22Rv1 (cell line): ENCODE data around the gene OCA2.

Source experiments
- H3K27ac ChIP-seq: fragments of 450-650 bp; 2 replicates; pipeline ENCODE4 v1.5.1; 2017
- CTCF ChIP-seq: fragments of 450-650 bp; IDR thresholded peaks from 2 replicates; pipeline ENCODE4 v1.5.1; 2017; ENCODE audit warnings: mild to moderate bottlenecking
- ZFX ChIP-seq: fragments of 450-650 bp; IDR thresholded peaks from 2 replicates; pipeline ENCODE4 v1.6.1; 2017; ENCODE audit warnings: antibody characterized with exemption, borderline replicate concordance

The OCA2 gene

GRCh38 chr15:27826902-27827714, 272.0 kb downstream of the OCA2 start:
- TF ChIP-seq ZFX: no peak
- H3K27ac ChIP-seq: no peak overlapping the region

DNA sequence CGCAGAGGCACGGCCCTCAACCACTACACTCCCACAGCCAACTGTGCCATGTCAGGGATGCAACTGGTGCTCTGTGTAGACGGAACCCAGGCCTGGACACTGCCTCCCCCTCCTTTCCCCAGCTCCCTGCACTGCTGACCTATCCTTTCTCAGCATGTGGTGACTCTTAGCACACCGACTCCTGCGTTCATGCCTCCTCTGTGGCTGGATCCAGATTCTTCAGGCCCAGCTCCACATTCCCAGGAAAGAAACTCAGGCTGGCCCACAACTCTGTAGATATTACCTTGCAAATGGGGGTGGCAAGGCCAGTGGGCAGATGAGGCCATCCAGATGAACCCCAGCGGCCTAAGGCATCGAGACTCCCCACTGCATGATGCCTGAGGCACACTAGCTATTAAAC, 272.7 kb downstream of the OCA2 start:
- TF ChIP-seq CTCF: no peak
- TF ChIP-seq ZFX: no peak

DNA sequence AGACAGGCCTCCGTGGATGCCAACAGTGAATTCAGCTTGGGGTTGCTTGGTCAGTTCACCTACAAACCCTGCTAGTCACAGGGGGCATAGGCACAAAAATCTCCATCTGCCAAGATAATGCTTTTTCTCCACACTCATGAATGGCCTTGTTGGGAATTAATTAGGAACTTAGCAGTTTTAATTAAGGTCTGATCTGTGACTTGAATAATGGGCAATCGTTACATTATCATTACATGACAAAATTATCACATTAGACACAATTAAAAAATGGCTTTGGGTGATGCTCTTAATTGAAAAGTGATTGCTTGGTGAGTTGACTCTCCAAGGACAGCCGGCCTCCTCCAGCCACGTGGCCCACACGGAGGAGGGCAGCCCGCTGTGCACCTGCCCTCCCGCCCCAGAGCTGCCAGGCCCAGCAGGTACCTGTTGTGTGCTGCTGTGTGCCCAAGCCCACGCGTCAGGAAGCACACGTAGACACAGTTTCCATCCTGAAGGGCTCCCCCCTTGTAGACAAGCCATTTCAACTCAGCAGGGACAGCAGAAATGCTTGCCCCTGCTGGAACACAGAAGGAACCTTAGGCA, 274.2 kb downstream of the OCA2 start:
- TF ChIP-seq CTCF (no peak), ZFX (no peak)
- H3K27ac ChIP-seq: no peak overlapping the region

More for the DNA sequence above, 272.7 kb downstream of the OCA2 start:
- H3K27ac ChIP-seq: no peak overlapping the region

GRCh38 chr15:27821273-27821672, 277.8 kb downstream of the OCA2 start:
- TF ChIP-seq ZFX (no peak), CTCF (no peak)
- no peak overlapping the region for H3K27ac ChIP-seq

DNA sequence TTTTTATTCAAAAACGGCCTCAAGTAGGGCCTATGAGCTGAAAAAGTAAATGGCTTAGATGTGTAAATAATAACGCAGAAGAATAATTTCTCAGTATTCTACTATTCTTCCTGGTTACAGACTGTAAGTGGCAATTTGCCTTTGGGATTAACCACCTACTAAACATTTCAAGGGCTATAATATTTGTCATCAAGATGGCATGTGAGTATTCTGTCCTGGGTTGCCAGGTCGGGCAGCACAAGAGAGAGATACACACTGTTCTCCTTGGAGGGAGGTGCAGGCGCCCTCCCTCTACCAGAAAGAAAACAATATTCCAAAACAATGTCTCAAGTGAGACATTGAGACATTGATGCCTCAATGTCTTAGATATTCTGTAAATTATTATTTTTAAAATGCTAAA, 278.4 kb downstream of the OCA2 start:
- H3K27ac ChIP-seq: no peak overlapping the region
- TF ChIP-seq ZFX (no peak), CTCF (no peak)

DNA sequence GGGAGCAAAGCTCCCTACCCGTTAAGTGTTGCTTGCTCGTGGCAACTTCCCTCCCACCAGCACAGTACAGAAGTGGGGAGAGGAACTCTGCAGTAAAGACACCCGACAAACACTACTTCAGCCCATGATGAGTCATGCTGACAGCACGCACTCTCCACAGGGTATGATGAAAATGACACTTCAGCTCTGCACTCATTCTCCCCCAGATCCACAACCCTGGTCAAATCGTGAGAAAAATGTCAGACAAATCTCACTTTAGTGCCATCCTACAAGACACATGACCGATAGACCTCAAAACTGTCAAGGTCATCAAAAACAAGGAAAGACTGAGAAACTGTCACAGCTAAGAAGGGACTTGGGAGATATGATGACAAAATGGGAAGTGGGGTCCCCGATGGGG, 278.9 kb downstream of the OCA2 start:
- TF ChIP-seq CTCF (no peak), ZFX (no peak)
- no peak overlapping the region for H3K27ac ChIP-seq

GRCh38 chr15:27817258-27817657, 281.9 kb downstream of the OCA2 start:
- H3K27ac ChIP-seq: no peak overlapping the region
- TF ChIP-seq ZFX (no peak), CTCF (no peak)

DNA sequence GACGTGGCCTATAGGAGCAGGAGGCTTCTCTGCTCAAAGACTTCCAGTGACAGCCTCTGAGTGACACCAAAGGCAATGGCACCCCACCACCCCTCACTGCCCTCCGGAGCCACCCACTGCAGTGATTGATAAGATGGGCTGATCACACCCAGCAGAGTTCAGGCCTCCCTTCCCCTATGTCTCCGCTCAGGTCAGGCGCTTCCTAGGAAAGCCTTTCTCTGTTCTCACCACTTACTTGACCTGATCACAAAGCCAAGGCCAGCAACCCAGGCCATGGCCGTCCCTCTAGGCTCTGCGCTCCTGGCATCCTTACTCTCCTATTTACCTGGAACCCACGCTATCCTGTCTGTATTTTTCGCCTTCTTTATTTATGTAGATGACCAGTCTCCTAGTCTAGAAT, 282.3 kb downstream of the OCA2 start:
- TF ChIP-seq ZFX (no peak), CTCF (no peak)
- H3K27ac ChIP-seq: no peak overlapping the region
